Keratinocyte (primary cell): Measurements from ENCODE around the gene MEA1. TPM values are rescaled to one million over a fixed set of nuclear protein-coding genes. Genes with fewer than 3 reads are reported as not detected.

Experiments used
- DNase-seq: peaks from one replicate; pipeline ENCODE4 v3.0.0-alpha.2; 2011; ENCODE audit warnings: low read depth, missing footprints, low spot score
- FAIRE-seq: peaks from 2 replicates; lab custom pipeline; 2011; peaks lifted over from hg19 to GRCh38; lab: Jason Lieb, UNC
- H2AFZ ChIP-seq: 2 replicates; pipeline ENCODE4 v1.6.0; 2012; ENCODE audit warnings: low read length, control low read depth, inconsistent platforms; ENCODE audit not compliant: control insufficient read depth
- H3K27ac ChIP-seq: 2 replicates; pipeline ENCODE4 v1.5.1; 2011; ENCODE audit warnings: low read length; ENCODE audit not compliant: control insufficient read depth, insufficient read depth
- H3K27me3 ChIP-seq: 3 replicates; pipeline ENCODE4 v1.6.0; 2011; ENCODE audit warnings: low read length; ENCODE audit not compliant: control insufficient read depth, insufficient read depth; ENCODE audit errors: extremely low read depth
- H3K36me3 ChIP-seq, 2 experiments: 2 replicates in 1 of 2; 3 replicates in 1 of 2; pipeline ENCODE4 v1.5.1; 2011; ENCODE audit warnings: low read length in 2 of 2, mild to moderate bottlenecking in 1 of 2; ENCODE audit not compliant: control insufficient read depth in 2 of 2, insufficient read depth in 2 of 2; ENCODE audit errors: extremely low read depth in 1 of 2
- H3K4me1 ChIP-seq: 3 replicates; pipeline ENCODE4 v1.5.1; 2011; ENCODE audit warnings: low read length; ENCODE audit not compliant: control insufficient read depth, insufficient read depth; ENCODE audit errors: extremely low read depth
- H3K4me2 ChIP-seq: 3 replicates; pipeline ENCODE4 v1.6.0; 2011; ENCODE audit warnings: low read depth, low read length; ENCODE audit not compliant: control insufficient read depth, insufficient read depth; ENCODE audit errors: extremely low read depth
- H3K4me3 ChIP-seq, 3 experiments: fragments of 200-600 bp in 1 of 3; sonication (generic) in 1 of 3; 2 replicates in 2 of 3; 3 replicates in 1 of 3; pipeline ENCODE4 v1.5.1; 2011 to 2016; ENCODE audit warnings: low read length in 3 of 3, mild to moderate bottlenecking in 3 of 3, control low read depth in 2 of 3, inconsistent platforms in 1 of 3, low read depth in 1 of 3, mixed read lengths in 1 of 3, mixed run types in 1 of 3, moderate library complexity in 1 of 3; ENCODE audit not compliant: control insufficient read depth in 2 of 3, insufficient read depth in 2 of 3; ENCODE audit errors: extremely low read depth in 1 of 3
- H3K79me2 ChIP-seq: 2 replicates; pipeline ENCODE4 v1.6.0; 2012; ENCODE audit warnings: low read length; ENCODE audit not compliant: control insufficient read depth, insufficient read depth
- H3K9ac ChIP-seq: 3 replicates; pipeline ENCODE4 v1.6.0; 2011; ENCODE audit warnings: low read length; ENCODE audit not compliant: control insufficient read depth, insufficient read depth; ENCODE audit errors: extremely low read depth
- H3K9me1 ChIP-seq: 3 replicates; pipeline ENCODE4 v1.6.0; 2011; ENCODE audit warnings: low read length; ENCODE audit not compliant: control insufficient read depth, insufficient read depth; ENCODE audit errors: extremely low read depth
- H3K9me3 ChIP-seq: 2 replicates; pipeline ENCODE4 v1.5.1; 2012; ENCODE audit warnings: low read depth, low read length; ENCODE audit not compliant: control insufficient read depth
- H4K20me1 ChIP-seq: 3 replicates; pipeline ENCODE4 v1.6.0; 2011; ENCODE audit warnings: low read length; ENCODE audit not compliant: control insufficient read depth, insufficient read depth; ENCODE audit errors: extremely low read depth
- CTCF ChIP-seq, 3 experiments: IDR thresholded peaks in 1 of 3; conservative IDR thresholded peaks in 1 of 3; optimal IDR thresholded peaks in 1 of 3; 2 replicates in 2 of 3; 3 replicates in 1 of 3; pipeline versions ENCODE3 to v1.5.1; 2011; ENCODE audit warnings: low read length in 3 of 3, mild to moderate bottlenecking in 3 of 3, moderate library complexity in 2 of 3, control low read depth in 1 of 3, inconsistent platforms in 1 of 3; ENCODE audit not compliant: insufficient read depth in 2 of 3; ENCODE audit errors: extremely low read depth in 1 of 3
- EZH2 ChIP-seq: IDR thresholded peaks from one replicate; pipeline ENCODE4 v1.6.1; 2012; ENCODE audit warnings: inconsistent platforms, mild to moderate bottlenecking, low read length, moderate library complexity
- dilution Hi-C: fragments of 300-500 bp; cut with MboI; formaldehyde crosslinking; loops from one replicate; pipeline ENCODE4 v1.7.0; 2020; ENCODE audit warnings: low sequenced_read_pairs; ENCODE audit not compliant: extremely low pct_ligation_motif_present
- polyA plus RNA-seq, 5 experiments: library from polyadenylated mRNA; depleted of rRNA in 3 of 5; stranded (reverse) in 3 of 5; stranded (forward) in 1 of 5; unstranded in 1 of 5; fragments of >200 nt; gene quantifications; 1 replicate in 1 of 5; 2 replicates in 3 of 5; 3 replicates in 1 of 5; pipeline versions ENCODE4 v1.2.1 to v1.2.3, GENCODE V29; 2011 to 2012; ENCODE audit warnings: missing spikeins in 2 of 5, low read depth in 1 of 5, low replicate concordance in 1 of 5

The MEA1 gene
- polyA plus RNA-seq, 1 donor (not counting 4 experiments of a cell fraction or from before 2014, with no cell fraction given) = 76.1 TPM

DNA sequence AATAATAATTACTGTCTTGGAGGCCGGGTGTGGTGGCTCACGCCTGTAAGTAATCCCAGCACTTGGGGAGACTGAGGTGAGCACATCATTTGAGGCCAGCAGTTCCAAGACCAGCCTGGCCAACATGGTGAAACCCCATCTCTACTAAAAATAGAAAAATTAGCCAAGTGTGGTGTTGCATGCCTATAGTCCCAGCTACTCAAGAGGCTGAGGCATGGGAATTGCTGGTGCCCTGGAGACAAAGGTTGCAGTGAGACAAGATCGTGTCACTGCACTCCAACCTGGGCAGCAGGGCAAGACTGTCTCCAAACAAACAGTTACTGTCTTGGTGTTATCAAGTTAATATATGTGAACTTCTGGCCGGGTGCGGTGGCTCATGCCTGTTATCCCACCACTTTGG lies 12.6 kb upstream of the MEA1 start:
- Histone ChIP-seq H3K4me3 (no peak overlapping the region), H3K9me3 (no peaks in the 10 kb centered on the region), H3K9me1 (no peaks in the 10 kb centered on the region), H3K9ac (no peak overlapping the region), H3K4me1 (no peaks in the 10 kb centered on the region), H3K27me3 (no peaks in the 10 kb centered on the region), H3K79me2 (peaks cover 37% of the 10 kb centered on the region), H4K20me1 (no peaks in the 10 kb centered on the region), H3K36me3 (peaks cover 25 to 41% of the 10 kb centered on the region in 2 experiments), H3K4me2 (no peak overlapping the region), H2AFZ (no peak overlapping the region), H3K27ac (no peak overlapping the region)
- FAIRE-seq (no peak), DNase-seq (no peak)
- no peak for TF ChIP-seq CTCF (optimal IDR thresholded peaks at IDR 0.05 in 1 of 3, IDR thresholded peaks at IDR 0.05 in 1 of 3, conservative IDR thresholded peaks at IDR 0.05 in 1 of 3; ENCODE audit: extremely low read depth in 1 of 3, insufficient read depth in 2 of 3, low read length in 3 of 3)
- TF ChIP-seq EZH2 = no peak
- dilution Hi-C loops = no loop called here

- Histone ChIP-seq H3K27ac (no peak overlapping the region), H4K20me1 (no peaks in the 10 kb centered on the region), H3K4me1 (peaks cover 8% of the 10 kb centered on the region), H3K9me3 (no peaks in the 10 kb centered on the region), H3K36me3 (peaks cover 25 to 41% of the 10 kb centered on the region in 2 experiments), H3K79me2 (peaks cover 37% of the 10 kb centered on the region), H3K4me3 (no peak overlapping the region), H2AFZ (no peak overlapping the region), H3K4me2 (no peak overlapping the region), H3K9ac (no peak overlapping the region), H3K9me1 (no peaks in the 10 kb centered on the region), H3K27me3 (no peaks in the 10 kb centered on the region)
- TF ChIP-seq EZH2 = no peak
- no peak for TF ChIP-seq CTCF (optimal IDR thresholded peaks at IDR 0.05 in 1 of 3, IDR thresholded peaks at IDR 0.05 in 1 of 3, conservative IDR thresholded peaks at IDR 0.05 in 1 of 3; ENCODE audit: extremely low read depth in 1 of 3, insufficient read depth in 2 of 3, low read length in 3 of 3)
- dilution Hi-C loops = no loop called here
- DNase-seq (no peak), FAIRE-seq (no peak)
These were observed 10.7 kb upstream of the MEA1 start for GRCh38 chr6:43024436-43024835.
